Muscle of leg (tissue), 11 donors: ENCODE measurements around the gene NTSR1. TPM values are rescaled to one million over a fixed set of nuclear protein-coding genes. Genes with fewer than 3 reads are reported as not detected.

Source experiments
- DNase-seq: peaks from one replicate; pipeline ENCODE4 v3.0.0; 2013
- H3K27ac ChIP-seq: one replicate; pipeline ENCODE4 v1.5.1; 2013; ENCODE audit warnings: mild to moderate bottlenecking, low read length, control low read depth
- H3K27me3 ChIP-seq: one replicate; pipeline ENCODE4 v1.6.1; 2013; ENCODE audit warnings: low read length; ENCODE audit not compliant: control insufficient read depth, insufficient read depth
- H3K36me3 ChIP-seq: one replicate; pipeline ENCODE4 v1.6.1; 2013; ENCODE audit warnings: low read length; ENCODE audit not compliant: control insufficient read depth, insufficient read depth
- H3K4me1 ChIP-seq: one replicate; pipeline ENCODE4 v1.6.1; 2013; ENCODE audit warnings: low read length; ENCODE audit not compliant: control insufficient read depth, insufficient read depth
- H3K4me3 ChIP-seq: one replicate; pipeline ENCODE4 v1.5.1; 2013; ENCODE audit warnings: low read length, control low read depth
- H3K9me3 ChIP-seq: replicated peaks from 2 replicates; pipeline ENCODE4 v1.6.1; 2013; ENCODE audit warnings: low read depth, low read length; ENCODE audit not compliant: control insufficient read depth
- WGBS: methylation state at CpG from one replicate; pipeline ENCODE4 v1.1.5; 2013; ENCODE audit warnings: missing lambda C conversion rate; ENCODE audit not compliant: insufficient coverage; 5-methylcytosine and 5-hydroxymethylcytosine counted together
- polyA plus RNA-seq, 8 donors: library from polyadenylated mRNA; unstranded; fragments of 120-200 nt; gene quantifications; one replicate each; pipeline versions ENCODE4 v1.2.1 to v1.2.3, GENCODE V29; 2013; ENCODE audit warnings: inconsistent platforms in 1 of 8, low replicate concordance in 1 of 8; ENCODE audit not compliant: insufficient read length in 8 of 8, insufficient read depth in 1 of 8
- total RNA-seq: library from RNA; stranded (reverse); fragments of 120-200 nt; gene quantifications from one replicate; pipeline ENCODE4 v1.2.4, GENCODE V29; 2013

Gene NTSR1
- total and polyA plus RNA-seq, 9 donors: 0.04 to 0.27 (median 0.18) TPM

- WGBS: 59% methylated on average over 14 of the region's 18 CpGs
- Histone ChIP-seq H3K27ac (no peak overlapping the region), H3K27me3 (peaks cover 28% of the 10 kb centered on the region), H3K4me3 (no peak overlapping the region), H3K36me3 (no peaks in the 10 kb centered on the region), H3K9me3 (no peaks in the 10 kb centered on the region), H3K4me1 (peaks cover 32% of the 10 kb centered on the region)
- DNase-seq: no peak
These were observed 8.2 kb upstream of the NTSR1 start for GRCh38 chr20:62700261-62700930.

- Histone ChIP-seq H3K9me3 (no peaks in the 10 kb centered on the region), H3K4me3 (no peak overlapping the region), H3K27me3 (peaks cover 29% of the 10 kb centered on the region), H3K4me1 (peaks cover 40% of the 10 kb centered on the region), H3K36me3 (no peaks in the 10 kb centered on the region), H3K27ac (no peak overlapping the region)
- 71% methylated on average over 20 of the region's 24 CpGs for WGBS
- no peak for DNase-seq
These were observed 7.2 kb upstream of the NTSR1 start for GRCh38 chr20:62701161-62702012.

- H3K4me3 ChIP-seq: no peak overlapping the region
- no peak for DNase-seq
- WGBS: 47% methylated on average over 11 of the region's 11 CpGs
- H3K36me3 ChIP-seq: no peaks in the 10 kb centered on the region
- H3K27ac ChIP-seq: no peak overlapping the region
- peaks cover 40% of the 10 kb centered on the region for H3K4me1 ChIP-seq
- peaks cover 32% of the 10 kb centered on the region for H3K27me3 ChIP-seq
- no peaks in the 10 kb centered on the region for H3K9me3 ChIP-seq
These were observed 6.7 kb upstream of the NTSR1 start for GRCh38 chr20:62702013-62702300.

DNA sequence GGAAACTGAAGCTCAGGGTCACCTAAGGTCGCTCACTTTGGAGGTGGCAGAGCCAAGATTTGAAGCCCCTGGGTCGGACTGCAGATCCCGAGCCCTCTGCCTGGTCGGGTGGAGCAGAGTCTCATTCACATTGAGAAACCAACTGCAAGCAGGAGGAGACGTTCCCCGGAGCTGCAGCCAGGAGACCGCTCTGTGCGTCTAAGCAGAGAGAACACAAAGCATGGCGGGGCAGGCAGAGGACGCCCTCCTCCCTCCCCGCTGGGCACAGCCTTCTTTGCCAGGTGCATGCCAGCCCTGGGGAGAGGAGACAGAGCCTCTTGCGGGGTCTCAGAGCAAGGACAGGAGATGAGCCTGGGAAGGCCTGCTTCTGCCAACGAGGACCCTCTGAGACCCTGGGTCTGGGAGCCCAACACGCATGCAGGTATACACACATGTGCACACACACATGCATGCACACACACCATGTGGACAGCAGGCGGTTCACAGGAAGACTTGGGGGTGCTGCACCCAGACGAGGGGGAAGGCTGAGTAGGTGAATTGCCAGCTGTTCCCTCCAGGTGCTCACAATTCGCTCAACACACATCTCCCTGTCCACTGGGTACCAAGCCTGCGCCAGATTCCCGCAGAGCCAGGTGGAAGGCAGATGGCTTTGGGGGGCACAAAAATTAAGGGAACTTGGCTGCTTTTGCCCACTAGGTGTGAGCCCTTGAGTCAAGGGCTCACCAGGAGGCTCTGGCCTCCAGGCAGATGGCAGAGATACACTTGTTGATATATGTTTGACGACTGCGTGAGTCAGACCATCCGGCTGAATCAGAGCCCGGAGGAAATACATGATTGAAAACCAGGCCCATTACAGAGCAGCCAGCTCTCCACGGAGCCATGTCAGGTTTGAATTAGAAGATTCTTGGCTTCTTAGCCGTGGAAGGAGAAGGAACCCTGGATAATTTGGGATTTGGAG, 5.5 kb upstream of the NTSR1 start:
- Histone ChIP-seq H3K9me3 (no peaks in the 10 kb centered on the region), H3K27me3 (peaks cover 44% of the 10 kb centered on the region), H3K4me3 (no peak overlapping the region), H3K36me3 (no peaks in the 10 kb centered on the region), H3K27ac (no peak overlapping the region), H3K4me1 (peaks cover 34% of the 10 kb centered on the region)
- DNase-seq: peak; percentile 30
- WGBS: 59% methylated on average over 18 of the region's 25 CpGs

GRCh38 chr20:62703853-62704228, 4.8 kb upstream of the NTSR1 start:
- H3K27me3 ChIP-seq: peaks cover 48% of the 10 kb centered on the region
- no peak overlapping the region for H3K27ac ChIP-seq
- H3K4me1 ChIP-seq: peaks cover 36% of the 10 kb centered on the region
- H3K36me3 ChIP-seq: no peaks in the 10 kb centered on the region
- H3K9me3 ChIP-seq: no peaks in the 10 kb centered on the region
- no peak overlapping the region for H3K4me3 ChIP-seq
- 54% methylated on average over 4 of the region's 5 CpGs for WGBS
- no peak for DNase-seq

DNA sequence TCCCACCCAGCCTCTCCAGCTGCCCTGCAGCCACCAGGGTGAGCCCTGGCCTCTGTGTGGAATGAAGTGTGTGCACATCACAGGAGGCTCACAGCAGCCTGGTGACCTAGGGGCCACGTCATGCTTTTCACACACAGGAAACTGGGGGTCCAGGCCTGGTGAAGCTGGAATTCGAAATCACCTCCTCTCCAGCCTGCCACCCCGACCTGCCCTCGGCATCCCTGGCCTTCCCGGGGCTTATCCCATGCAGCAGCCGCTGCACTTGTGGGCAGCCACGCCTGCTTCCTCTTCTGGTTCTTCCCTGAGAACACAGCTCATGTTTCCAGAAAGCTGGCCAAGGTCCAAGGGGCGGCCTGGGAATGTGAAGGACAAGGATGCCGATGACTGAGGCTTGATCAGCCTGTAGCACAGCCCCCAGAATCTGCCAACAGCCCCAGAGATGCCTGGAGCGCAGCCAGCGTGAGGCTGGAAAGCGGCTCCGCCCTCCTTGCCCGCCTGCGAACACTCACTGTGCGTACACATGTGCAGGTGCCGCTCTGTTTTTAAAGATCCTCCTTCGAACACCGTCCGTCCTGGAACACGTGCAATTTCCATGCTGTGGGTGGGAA, 4.2 kb upstream of the NTSR1 start:
- Histone ChIP-seq H3K9me3 (no peaks in the 10 kb centered on the region), H3K27ac (no peak overlapping the region)

DNA sequence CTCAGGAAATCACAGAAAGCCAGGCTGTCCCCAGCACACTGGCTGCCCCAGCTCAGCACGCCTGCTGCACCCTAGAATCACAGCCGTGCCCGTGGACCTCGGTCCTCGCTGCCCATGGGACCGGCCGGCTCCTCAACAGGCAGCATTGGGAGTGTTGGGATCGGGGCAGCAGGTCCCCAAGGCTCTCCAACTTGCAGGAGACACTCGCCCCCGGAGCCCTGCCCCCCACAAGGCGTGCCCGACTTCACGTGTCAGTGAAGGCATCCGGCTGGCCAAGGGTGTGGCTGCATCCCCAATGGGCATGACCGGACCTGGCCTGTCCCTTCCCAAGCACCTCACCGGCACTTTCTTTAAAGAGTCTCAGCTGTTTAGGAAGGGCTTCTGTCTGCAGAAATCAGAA, 3.0 kb upstream of the NTSR1 start:
- WGBS: 74% methylated on average over 15 of the region's 16 CpGs
- no peaks in the 10 kb centered on the region for H3K9me3 ChIP-seq
- no peak overlapping the region for H3K4me3 ChIP-seq
- no peak for DNase-seq
- H3K27ac ChIP-seq: no peak overlapping the region
- peaks cover 36% of the 10 kb centered on the region for H3K4me1 ChIP-seq
- no peaks in the 10 kb centered on the region for H3K36me3 ChIP-seq
- H3K27me3 ChIP-seq: peaks cover 59% of the 10 kb centered on the region

More for the DNA sequence above, 4.2 kb upstream of the NTSR1 start:
- Histone ChIP-seq H3K27me3 (peaks cover 54% of the 10 kb centered on the region), H3K4me1 (peaks cover 36% of the 10 kb centered on the region), H3K36me3 (no peaks in the 10 kb centered on the region), H3K4me3 (no peak overlapping the region)
- WGBS: 8% methylated on average over 21 of the region's 21 CpGs
- peak; percentile 96 for DNase-seq

- no peak overlapping the region for H3K4me3 ChIP-seq
- peaks cover 65% of the 10 kb centered on the region for H3K27me3 ChIP-seq
- no peaks in the 10 kb centered on the region for H3K36me3 ChIP-seq
- H3K27ac ChIP-seq: no peak overlapping the region
- no peaks in the 10 kb centered on the region for H3K9me3 ChIP-seq
- DNase-seq: no peak
- WGBS: 86% methylated on average over 12 of the region's 12 CpGs
- peaks cover 36% of the 10 kb centered on the region for H3K4me1 ChIP-seq
These were observed 2.3 kb upstream of the NTSR1 start for GRCh38 chr20:62706344-62706743.

DNA sequence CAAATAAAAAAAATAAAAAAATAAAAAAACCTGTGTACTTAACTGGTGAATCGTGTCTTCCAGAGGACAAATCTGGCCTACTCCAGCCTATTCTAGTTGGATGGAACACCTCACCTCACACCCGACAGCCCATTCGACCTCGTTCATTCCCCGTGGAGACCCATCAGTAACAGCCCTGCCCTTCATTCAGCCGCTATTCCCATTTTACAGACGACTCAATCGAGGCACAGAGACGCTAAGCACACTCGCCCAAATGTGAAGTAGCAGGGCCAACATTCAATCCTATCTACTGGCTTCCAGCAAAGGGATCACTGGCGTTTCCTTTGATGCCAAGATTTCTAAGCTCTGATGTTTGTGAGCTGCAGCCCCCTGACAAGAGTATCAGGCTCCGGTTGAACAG, 1.8 kb upstream of the NTSR1 start:
- H3K36me3 ChIP-seq: no peaks in the 10 kb centered on the region
- no peaks in the 10 kb centered on the region for H3K9me3 ChIP-seq
- peaks cover 68% of the 10 kb centered on the region for H3K27me3 ChIP-seq
- H3K4me3 ChIP-seq: no peak overlapping the region
- WGBS: 73% methylated on average over 11 of the region's 12 CpGs
- H3K27ac ChIP-seq: no peak overlapping the region
- DNase-seq: no peak
- peaks cover 40% of the 10 kb centered on the region for H3K4me1 ChIP-seq
